Mononuclear cell (primary cell): Measurements from ENCODE around the gene NKX6-2. TPM values are rescaled to one million over a fixed set of nuclear protein-coding genes. Genes with fewer than 3 reads are reported as not detected.
"Not testable (repeated sequence)": the region's sequence is repeated elsewhere in the genome, so short reads cannot be mapped to it uniquely, and the experiment has no call there.

Experiments used
- H3K27me3 ChIP-seq: 2 replicates; pipeline ENCODE4 v1.6.0; 2011; ENCODE audit warnings: low read length, control low read depth; ENCODE audit not compliant: insufficient read depth
- H3K4me1 ChIP-seq: 2 replicates; pipeline ENCODE4 v1.5.1; 2011; ENCODE audit warnings: mild to moderate bottlenecking, low read length, control low read depth; ENCODE audit not compliant: insufficient read depth
- H3K4me3 ChIP-seq: 2 replicates; pipeline ENCODE4 v1.5.1; 2011; ENCODE audit warnings: mild to moderate bottlenecking, low read length, moderate library complexity
- H3K9me3 ChIP-seq: 2 replicates; pipeline ENCODE4 v1.5.1; 2011; ENCODE audit warnings: low read depth, mild to moderate bottlenecking, control low read depth, low read length
- total RNA-seq: library from RNA; depleted of rRNA; stranded (reverse); fragments of >200 nt; gene quantifications from one replicate; pipeline ENCODE4 v1.2.3, GENCODE V29; 2012

NKX6-2 gene
- total RNA-seq, 1 donor, result not detected

GRCh38 chr10:132807621-132808049 is 21.7 kb upstream of the NKX6-2 start:
- Histone ChIP-seq H3K27me3 (no peaks in the 10 kb centered on the region), H3K9me3 (no peaks in the 10 kb centered on the region), H3K4me1 (no peaks in the 10 kb centered on the region), H3K4me3 (no peak overlapping the region)

DNA sequence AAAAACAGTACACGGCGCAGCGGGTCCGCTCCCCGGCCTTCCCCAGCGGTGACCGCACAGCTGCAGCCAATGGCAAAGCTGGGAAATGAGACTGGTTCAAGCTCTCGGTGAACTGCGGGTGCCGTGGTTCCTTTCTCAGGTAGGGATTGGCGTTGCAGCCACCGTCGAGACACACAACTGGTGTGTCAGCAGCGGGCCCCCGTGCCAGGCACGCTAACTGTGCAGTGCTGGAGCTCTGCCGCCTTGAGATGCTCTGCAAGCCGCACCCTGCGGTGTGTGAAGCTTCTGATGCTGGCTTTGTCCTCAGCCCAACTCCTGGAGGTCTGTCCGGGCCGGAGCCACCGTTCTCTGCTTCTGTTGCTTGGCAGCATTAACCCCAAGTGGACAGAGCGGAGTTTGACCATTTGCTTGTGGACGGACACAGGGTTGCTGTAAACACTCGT is 20.6 kb upstream of the NKX6-2 start:
- H3K4me3 ChIP-seq, result no peak overlapping the region
- H3K9me3 ChIP-seq, result no peaks in the 10 kb centered on the region
- H3K4me1 ChIP-seq, result no peaks in the 10 kb centered on the region
- no peaks in the 10 kb centered on the region for H3K27me3 ChIP-seq

DNA sequence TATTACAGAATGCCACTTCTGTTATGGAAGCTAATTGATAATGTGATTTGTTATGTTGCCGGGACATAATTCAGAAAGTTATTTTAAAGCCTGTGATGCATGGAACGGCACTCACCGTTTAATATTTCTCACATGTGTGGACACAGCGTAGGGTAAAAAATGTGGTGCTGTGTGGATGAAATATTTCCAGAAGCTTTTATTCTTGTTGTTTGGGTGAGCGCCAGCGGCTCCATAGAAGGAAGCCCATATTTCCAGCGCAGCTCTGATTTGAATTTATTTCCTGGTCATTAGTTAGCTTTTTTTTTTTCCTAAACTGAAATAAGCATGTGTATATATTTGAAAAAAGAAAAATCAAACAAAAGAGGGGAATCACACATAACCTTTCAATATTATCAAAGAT is 20.2 kb upstream of the NKX6-2 start:
- Histone ChIP-seq H3K4me1 (no peaks in the 10 kb centered on the region), H3K9me3 (no peaks in the 10 kb centered on the region), H3K4me3 (no peak overlapping the region), H3K27me3 (no peaks in the 10 kb centered on the region)

DNA sequence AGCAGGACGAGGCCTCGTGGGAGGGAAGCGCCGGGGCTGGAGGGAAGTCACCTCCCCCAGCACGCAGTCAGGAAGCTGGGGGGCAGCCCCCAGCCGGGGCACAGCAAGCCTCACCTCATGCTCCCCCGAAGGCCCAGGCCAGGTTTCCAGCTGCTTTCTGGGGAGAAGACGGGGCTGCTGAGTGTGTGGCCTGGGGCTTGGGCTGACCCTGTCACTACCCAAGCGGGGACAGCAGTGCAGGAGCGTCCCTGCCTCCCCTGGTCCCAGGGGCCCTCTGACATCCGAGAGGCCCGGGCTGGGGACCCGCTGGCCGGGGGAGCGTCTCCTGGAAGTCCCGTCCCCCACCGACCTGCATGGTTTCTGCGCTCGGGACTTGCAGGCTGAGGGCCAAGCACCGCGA is 19.7 kb upstream of the NKX6-2 start:
- Histone ChIP-seq H3K4me3 (no peak overlapping the region), H3K27me3 (no peaks in the 10 kb centered on the region), H3K4me1 (no peaks in the 10 kb centered on the region), H3K9me3 (no peaks in the 10 kb centered on the region)

- Histone ChIP-seq H3K9me3 (no peaks in the 10 kb centered on the region), H3K4me1 (no peaks in the 10 kb centered on the region), H3K27me3 (no peaks in the 10 kb centered on the region)
Measured at GRCh38 chr10:132804785-132805426, 19.0 kb upstream of the NKX6-2 start.

DNA sequence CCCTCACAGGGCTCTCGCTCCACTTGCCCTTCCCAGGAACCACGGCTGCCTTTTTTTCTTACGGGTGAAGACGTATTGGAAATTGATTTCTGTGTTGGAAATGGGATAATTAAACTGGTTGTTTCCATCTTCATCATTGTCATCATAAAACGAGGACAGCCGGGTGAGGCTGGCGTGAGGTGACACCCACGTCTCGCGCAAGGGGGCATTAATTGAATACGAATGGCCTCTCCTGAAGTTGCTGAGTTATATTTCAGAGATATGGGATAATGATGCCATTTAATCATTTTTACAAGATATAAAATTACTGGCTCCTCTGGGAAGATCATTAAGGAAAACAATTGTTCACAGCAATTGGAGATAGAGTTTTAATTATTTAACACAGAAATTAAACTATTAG is 18.3 kb upstream of the NKX6-2 start:
- no peaks in the 10 kb centered on the region for H3K4me1 ChIP-seq
- H3K9me3 ChIP-seq, result no peaks in the 10 kb centered on the region
- H3K27me3 ChIP-seq, result no peaks in the 10 kb centered on the region
- no peak overlapping the region for H3K4me3 ChIP-seq

More at GRCh38 chr10:132804785-132805426, 19.0 kb upstream of the NKX6-2 start:
- H3K4me3 ChIP-seq, result no peak overlapping the region

GRCh38 chr10:132803416-132804210 is 17.7 kb upstream of the NKX6-2 start:
- Histone ChIP-seq H3K9me3 (no peaks in the 10 kb centered on the region), H3K4me3 (no peak overlapping the region), H3K27me3 (no peaks in the 10 kb centered on the region), H3K4me1 (no peaks in the 10 kb centered on the region)

- H3K4me1 ChIP-seq, result no peaks in the 10 kb centered on the region
- no peak overlapping the region for H3K4me3 ChIP-seq
- no peaks in the 10 kb centered on the region for H3K27me3 ChIP-seq
- no peaks in the 10 kb centered on the region for H3K9me3 ChIP-seq
Measured at GRCh38 chr10:132802694-132803320, 16.9 kb upstream of the NKX6-2 start.

- Histone ChIP-seq H3K9me3 (no peaks in the 10 kb centered on the region), H3K27me3 (no peaks in the 10 kb centered on the region), H3K4me1 (no peaks in the 10 kb centered on the region)
Measured at GRCh38 chr10:132802048-132802447, 16.1 kb upstream of the NKX6-2 start.

GRCh38 chr10:132799865-132800264 is 13.9 kb upstream of the NKX6-2 start:
- Histone ChIP-seq H3K4me3 (no peak overlapping the region), H3K27me3 (no peaks in the 10 kb centered on the region), H3K4me1 (no peaks in the 10 kb centered on the region)

More at GRCh38 chr10:132802048-132802447, 16.1 kb upstream of the NKX6-2 start:
- no peak overlapping the region for H3K4me3 ChIP-seq

GRCh38 chr10:132798876-132799275 is 12.9 kb upstream of the NKX6-2 start:
- H3K4me1 ChIP-seq, result no peaks in the 10 kb centered on the region
- H3K27me3 ChIP-seq, result no peaks in the 10 kb centered on the region
- no peaks in the 10 kb centered on the region for H3K9me3 ChIP-seq
- H3K4me3 ChIP-seq, result no peak overlapping the region

More at GRCh38 chr10:132799865-132800264, 13.9 kb upstream of the NKX6-2 start:
- H3K9me3 ChIP-seq, result no peaks in the 10 kb centered on the region

DNA sequence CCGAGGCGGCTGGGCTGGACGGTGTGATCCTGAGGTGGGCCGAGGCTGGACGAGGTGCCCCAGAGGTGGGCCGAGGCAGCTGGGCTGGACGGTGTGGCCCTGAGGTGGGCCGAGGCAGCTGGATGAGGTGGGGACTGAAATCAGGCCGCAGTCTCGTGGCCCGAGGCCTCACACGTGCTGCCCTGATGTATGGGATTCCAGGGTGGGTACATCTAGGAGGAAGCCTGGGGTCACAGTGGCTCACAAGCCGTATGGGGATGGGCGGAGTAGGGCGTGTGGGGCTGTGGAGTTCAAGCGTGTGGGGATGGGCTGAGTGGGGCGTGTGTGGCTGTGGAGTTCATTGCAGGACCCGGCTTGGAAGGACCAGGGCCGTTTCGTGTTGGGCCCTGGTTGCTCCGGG is 12.5 kb upstream of the NKX6-2 start:
- Histone ChIP-seq H3K27me3 (no peaks in the 10 kb centered on the region), H3K4me1 (no peaks in the 10 kb centered on the region)

DNA sequence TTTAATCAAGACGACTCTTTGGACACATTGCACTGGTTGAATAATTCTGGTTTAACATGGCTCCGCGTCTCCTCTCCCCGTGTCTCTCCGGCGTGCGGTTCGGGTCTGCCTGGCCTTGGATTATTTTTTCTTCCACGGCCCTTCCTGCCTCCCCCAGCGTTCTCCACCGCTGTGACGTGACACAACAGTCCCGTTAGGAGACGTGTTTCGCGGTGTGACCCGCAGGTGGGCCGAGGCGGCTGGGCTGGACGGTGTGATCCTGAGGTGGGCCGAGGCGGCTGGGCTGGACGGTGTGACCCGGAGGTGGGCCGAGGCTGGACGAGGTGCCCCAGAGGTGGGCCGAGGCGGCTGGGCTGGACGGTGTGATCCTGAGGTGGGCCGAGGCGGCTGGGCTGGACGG is 12.0 kb upstream of the NKX6-2 start:
- not testable (repeated sequence) for H3K9me3 ChIP-seq, H3K27me3 ChIP-seq, H3K4me1 ChIP-seq, H3K4me3 ChIP-seq

More for the DNA sequence above, 12.5 kb upstream of the NKX6-2 start:
- Histone ChIP-seq H3K9me3 (no peaks in the 10 kb centered on the region), H3K4me3 (no peak overlapping the region)

DNA sequence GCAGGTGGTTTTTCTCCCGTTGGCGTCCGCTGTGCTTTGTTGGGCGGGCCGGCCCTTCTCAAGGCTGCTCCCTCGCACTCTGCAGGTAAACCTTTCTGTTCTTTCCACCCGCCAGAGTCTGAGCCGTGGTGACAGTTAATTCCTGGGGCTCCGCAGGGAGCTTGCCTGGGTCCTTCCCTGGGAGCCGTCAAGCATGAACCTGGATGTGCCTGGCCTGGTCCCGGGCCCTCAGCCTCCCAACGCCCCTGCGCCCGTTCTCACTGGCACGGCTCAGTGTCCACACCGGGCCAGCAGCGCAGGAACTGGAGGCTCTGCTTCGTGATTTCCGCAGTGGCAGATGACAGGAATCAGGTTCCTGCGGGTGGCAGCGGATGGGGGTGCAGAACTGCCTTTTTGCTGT is 10.9 kb upstream of the NKX6-2 start:
- no peaks in the 10 kb centered on the region for H3K4me1 ChIP-seq
- no peaks in the 10 kb centered on the region for H3K9me3 ChIP-seq
- no peak overlapping the region for H3K4me3 ChIP-seq
- no peaks in the 10 kb centered on the region for H3K27me3 ChIP-seq
